Transverse colon (tissue), 4 donors: ENCODE data around the gene TDRD7. TPM values are rescaled to one million over a fixed set of nuclear protein-coding genes. Genes with fewer than 3 reads are reported as not detected.

Experiments used
- DNase-seq: peaks from one replicate; pipeline ENCODE4 v3.0.0-alpha.2; 2019
- H3K27ac ChIP-seq, 4 donors: fragments of 200-600 bp; sonication (generic); 2 replicates each; pipeline ENCODE4 v1.5.1; 2016 to 2018; ENCODE audit warnings: inconsistent platforms in 4 of 4
- H3K27me3 ChIP-seq: fragments of 200-600 bp; sonication (generic); 2 replicates; pipeline ENCODE4 v1.5.1; 2017; ENCODE audit warnings: inconsistent platforms
- H3K36me3 ChIP-seq, 4 donors: fragments of 200-600 bp; sonication (generic); 2 replicates each; pipeline ENCODE4 v1.5.1; 2017 to 2019; ENCODE audit warnings: inconsistent platforms in 4 of 4
- H3K4me1 ChIP-seq, 4 donors: fragments of 200-600 bp; sonication (generic); 2 replicates each; pipeline ENCODE4 v1.5.1; 2017 to 2020; ENCODE audit warnings: inconsistent platforms in 4 of 4
- H3K4me3 ChIP-seq, 4 donors: fragments of 200-600 bp; sonication (generic); 1 replicate in 1 of 4; 2 replicates in 3 of 4; pipeline versions ENCODE4 v1.5.1 to v1.6.1; 2017 to 2019; ENCODE audit warnings: inconsistent platforms in 4 of 4
- H3K9me3 ChIP-seq, 2 donors: fragments of 200-600 bp; sonication (generic); 2 replicates each; pipeline ENCODE4 v1.5.1; 2017 to 2019; ENCODE audit warnings: inconsistent platforms in 2 of 2
- EP300 ChIP-seq: sonication (generic); formaldehyde crosslinking; IDR thresholded peaks from one replicate; pipeline ENCODE4 v1.6.1; 2017; ENCODE audit warnings: antibody characterized with exemption, low read depth
- POLR2A ChIP-seq: fragments of 450-650 bp; IDR thresholded peaks from one replicate; pipeline ENCODE4 v1.6.1; 2016; ENCODE audit warnings: antibody characterized with exemption, mild to moderate bottlenecking, moderate library complexity
- POLR2AphosphoS5 ChIP-seq, 3 donors: sonication (generic); formaldehyde crosslinking; IDR thresholded peaks; one replicate each; pipeline ENCODE4 v1.6.1; 2016; ENCODE audit warnings: antibody characterized with exemption in 3 of 3
- WGBS, 2 donors: methylation state at CpG; one replicate each; pipeline ENCODE4 v1.1.5; 2018; ENCODE audit warnings: low coverage in 1 of 2; 5-methylcytosine and 5-hydroxymethylcytosine counted together
- in situ Hi-C, 4 donors: fragments of 200-750 bp; cut with MboI; loops; one replicate each; pipeline versions ENCODE4 v1.15.0 to v1.15.1; 2017; ENCODE audit warnings: low sequenced_read_pairs in 3 of 4, low pct_ligation_motif_present in 1 of 4, low pct_unique_long_range_greater_than_20kb in 1 of 4
- intact Hi-C: fragments of 100-400 bp; cut with DNase I; formaldehyde crosslinking; loops from one replicate; pipeline ENCODE4 v1.15.1; 2023; ENCODE audit warnings: low total_unique reads
- total RNA-seq, 4 donors: library from RNA; depleted of rRNA; stranded (reverse); fragments of >200 nt; gene quantifications; one replicate each; pipeline ENCODE4 v1.1.0, GENCODE V29; 2016
- TF ChIP-seq, protein P1 (sequence below), 5 experiments: fragments of 200-600 bp in 3 of 5; fragments of 450-650 bp in 2 of 5; sonication (generic) in 3 of 5; IDR thresholded peaks; 1 replicate in 2 of 5; 2 replicates in 3 of 5; pipeline ENCODE4 v1.5.1; 2016 to 2017; ENCODE audit warnings: antibody characterized with exemption in 5 of 5, inconsistent platforms in 3 of 5, mild to moderate bottlenecking in 2 of 5, moderate library complexity in 1 of 5

The TDRD7 gene
- total RNA-seq, 4 donors from 2014 or later, result 15.0 to 47.4 (median 31.4) TPM

DNA sequence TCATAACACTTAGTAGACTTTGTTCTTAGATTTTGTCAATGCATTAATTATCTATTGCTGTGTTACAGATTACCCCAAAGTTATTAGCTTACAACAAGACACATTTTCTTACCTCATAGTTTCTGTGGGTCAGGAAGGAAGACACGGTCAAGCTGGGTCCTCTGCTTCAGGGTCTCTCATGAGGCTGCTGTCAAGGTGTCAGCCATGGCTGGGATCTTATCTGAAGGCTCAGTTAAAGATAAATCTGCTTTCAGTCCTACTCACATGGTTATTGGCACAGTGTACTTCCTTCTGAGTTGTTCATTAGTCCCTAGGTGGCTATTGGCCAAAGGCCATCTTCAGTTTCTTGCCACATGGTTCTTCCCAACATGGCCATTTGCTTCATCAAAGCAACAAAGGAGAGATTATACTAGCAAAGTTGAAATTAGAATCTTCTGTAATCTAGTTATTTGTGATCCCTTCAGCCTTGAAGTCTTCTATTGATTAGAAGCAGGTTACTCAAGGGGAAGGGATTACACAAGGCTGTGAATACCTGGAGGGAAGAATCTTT is 25.2 kb downstream of the TDRD7 start:
- no peak overlapping the region for H3K27ac ChIP-seq

DNA sequence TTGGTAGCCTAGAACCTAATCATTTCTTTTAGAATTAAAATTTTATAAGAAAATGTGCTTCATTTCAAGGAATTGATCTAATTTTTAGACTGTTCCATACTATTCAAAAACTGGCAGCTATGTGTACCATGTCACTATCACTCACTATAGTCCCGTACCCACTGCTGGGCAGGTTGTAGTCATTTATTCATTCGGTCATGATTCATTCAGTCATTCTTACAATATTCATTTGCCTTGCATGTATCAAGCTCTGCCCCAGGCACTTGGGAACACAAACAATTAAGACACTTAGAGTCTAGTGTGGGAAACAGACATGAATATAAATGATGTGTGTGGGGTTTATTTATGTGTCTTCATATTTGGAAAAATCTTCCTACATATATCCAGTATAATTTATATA is 26.4 kb downstream of the TDRD7 start:
- Histone ChIP-seq H3K36me3 (peaks cover 0 to 29% (median 9%) of the 10 kb centered on the region in 4 donors), H3K27me3 (no peaks in the 10 kb centered on the region), H3K9me3 (no peaks in the 10 kb centered on the region), H3K27ac (no peak overlapping the region), H3K4me3 (no peak overlapping the region), H3K4me1 (peaks cover 0 to 11% (median 0%) of the 10 kb centered on the region in 4 donors)
- no peak for DNase-seq
- no peak for TF ChIP-seq POLR2A
- TF ChIP-seq, protein P1, sequence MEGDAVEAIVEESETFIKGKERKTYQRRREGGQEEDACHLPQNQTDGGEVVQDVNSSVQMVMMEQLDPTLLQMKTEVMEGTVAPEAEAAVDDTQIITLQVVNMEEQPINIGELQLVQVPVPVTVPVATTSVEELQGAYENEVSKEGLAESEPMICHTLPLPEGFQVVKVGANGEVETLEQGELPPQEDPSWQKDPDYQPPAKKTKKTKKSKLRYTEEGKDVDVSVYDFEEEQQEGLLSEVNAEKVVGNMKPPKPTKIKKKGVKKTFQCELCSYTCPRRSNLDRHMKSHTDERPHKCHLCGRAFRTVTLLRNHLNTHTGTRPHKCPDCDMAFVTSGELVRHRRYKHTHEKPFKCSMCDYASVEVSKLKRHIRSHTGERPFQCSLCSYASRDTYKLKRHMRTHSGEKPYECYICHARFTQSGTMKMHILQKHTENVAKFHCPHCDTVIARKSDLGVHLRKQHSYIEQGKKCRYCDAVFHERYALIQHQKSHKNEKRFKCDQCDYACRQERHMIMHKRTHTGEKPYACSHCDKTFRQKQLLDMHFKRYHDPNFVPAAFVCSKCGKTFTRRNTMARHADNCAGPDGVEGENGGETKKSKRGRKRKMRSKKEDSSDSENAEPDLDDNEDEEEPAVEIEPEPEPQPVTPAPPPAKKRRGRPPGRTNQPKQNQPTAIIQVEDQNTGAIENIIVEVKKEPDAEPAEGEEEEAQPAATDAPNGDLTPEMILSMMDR (IDR thresholded peaks at IDR 0.05), result no peak
- no peak for TF ChIP-seq EP300
- no peak for TF ChIP-seq POLR2AphosphoS5 (IDR thresholded peaks at IDR 0.05)
- intact Hi-C loops (no loop called here), in situ Hi-C loops (no loop called here)
- 96 to 100% methylated on average over 2 of the region's 2 CpGs for WGBS, 2 donors

More for the DNA sequence above, 25.2 kb downstream of the TDRD7 start:
- Histone ChIP-seq H3K4me3 (no peak overlapping the region), H3K4me1 (peaks cover 0 to 10% (median 0%) of the 10 kb centered on the region in 4 donors), H3K9me3 (no peaks in the 10 kb centered on the region), H3K36me3 (peaks cover 0 to 32% (median 9%) of the 10 kb centered on the region in 4 donors), H3K27me3 (no peaks in the 10 kb centered on the region)
- in situ Hi-C loops, result no loop called here
- WGBS, 2 donors, result 83 to 94% methylated on average over 1 of the region's 1 CpG
- TF ChIP-seq EP300, result no peak
- TF ChIP-seq, protein P1 (IDR thresholded peaks at IDR 0.05), result no peak
- no peak for TF ChIP-seq POLR2AphosphoS5 (IDR thresholded peaks at IDR 0.05)
- no peak for TF ChIP-seq POLR2A
- no peak for DNase-seq
- intact Hi-C loops, result no loop called here

DNA sequence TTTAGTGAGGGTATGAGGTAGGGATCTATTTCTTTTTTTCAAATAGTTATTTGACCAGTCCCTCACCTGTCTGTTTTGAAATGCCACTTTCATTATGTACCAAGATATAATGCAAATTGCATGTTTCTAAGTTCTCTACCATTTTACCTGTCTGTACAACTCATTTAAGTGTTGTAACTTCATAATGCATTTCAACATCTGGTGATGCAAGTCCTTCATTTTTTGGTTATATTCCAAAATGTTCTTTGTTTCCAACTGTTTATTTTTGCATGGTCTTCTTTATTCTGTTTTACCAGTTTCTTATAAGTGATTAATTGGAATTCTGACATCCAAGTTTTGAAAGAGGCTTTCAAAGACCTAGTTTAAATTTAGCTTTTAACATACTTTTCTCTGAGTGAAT is 26.8 kb downstream of the TDRD7 start:
- in situ Hi-C loops (no loop called here), intact Hi-C loops (no loop called here)
- Histone ChIP-seq H3K36me3 (peaks cover 0 to 26% (median 7%) of the 10 kb centered on the region in 4 donors), H3K27me3 (no peaks in the 10 kb centered on the region), H3K9me3 (no peaks in the 10 kb centered on the region), H3K4me1 (peaks cover 0 to 15% (median 0%) of the 10 kb centered on the region in 4 donors), H3K4me3 (no peak overlapping the region), H3K27ac (no peak overlapping the region)
- no peak for DNase-seq
- TF ChIP-seq, protein P1 (IDR thresholded peaks at IDR 0.05), result no peak
- no peak for TF ChIP-seq EP300
- no peak for TF ChIP-seq POLR2AphosphoS5 (IDR thresholded peaks at IDR 0.05)
- no peak for TF ChIP-seq POLR2A

DNA sequence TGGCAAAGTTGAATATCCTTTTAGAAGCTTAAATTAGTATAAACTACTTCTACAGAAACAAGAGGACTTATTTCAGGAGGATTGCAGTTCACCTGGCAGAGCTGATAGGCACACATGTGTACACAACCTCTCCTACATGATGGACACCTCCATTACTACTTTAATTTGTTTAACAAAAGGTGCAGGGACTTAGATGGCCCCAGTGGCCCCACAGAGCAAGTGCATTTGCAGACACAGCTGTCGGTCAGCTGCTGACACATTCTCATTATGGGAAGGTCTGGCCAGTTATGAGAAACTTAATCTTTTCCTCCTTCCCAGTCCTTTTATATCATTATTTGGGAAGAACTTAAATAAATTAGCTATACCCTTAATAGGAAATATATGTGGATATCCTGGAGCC is 28.3 kb downstream of the TDRD7 start:
- Histone ChIP-seq H3K4me3 (no peak overlapping the region), H3K4me1 (peaks cover 0 to 18% (median 0%) of the 10 kb centered on the region in 4 donors), H3K27me3 (no peaks in the 10 kb centered on the region), H3K36me3 (peaks cover 0 to 21% (median 6%) of the 10 kb centered on the region in 4 donors), H3K27ac (no peak overlapping the region), H3K9me3 (no peaks in the 10 kb centered on the region)
- TF ChIP-seq, protein P1 (IDR thresholded peaks at IDR 0.05), result no peak
- TF ChIP-seq EP300, result no peak
- no peak for TF ChIP-seq POLR2AphosphoS5 (IDR thresholded peaks at IDR 0.05)
- TF ChIP-seq POLR2A, result no peak
- 50 to 86% methylated on average over 1 of the region's 1 CpG for WGBS, 2 donors
- DNase-seq, result no peak
- in situ Hi-C loops, result no loop called here
- intact Hi-C loops, result no loop called here
